Fibroblast of mammary gland (primary cell): ENCODE results near the gene GSG1L.

Experiments used
- DNase-seq: peaks from one replicate; pipeline ENCODE4 v3.0.0-alpha.2; 2010; ENCODE audit warnings: low read depth
- H3K4me3 ChIP-seq: 2 replicates; pipeline ENCODE4 v1.5.1; 2011; ENCODE audit warnings: low read depth, mild to moderate bottlenecking, low read length, moderate library complexity; ENCODE audit not compliant: control insufficient read depth
- TF ChIP-seq, protein P1 (sequence below): conservative IDR thresholded peaks from 2 replicates; pipeline ENCODE4 v1.5.1; 2011; ENCODE audit warnings: low read depth, low read length, inconsistent platforms; ENCODE audit not compliant: control insufficient read depth, insufficient read depth

The GSG1L gene

GRCh38 chr16:27991876-27992275, 71.6 kb downstream of the GSG1L start:
- no peak overlapping the region for H3K4me3 ChIP-seq
- TF ChIP-seq, protein P1, sequence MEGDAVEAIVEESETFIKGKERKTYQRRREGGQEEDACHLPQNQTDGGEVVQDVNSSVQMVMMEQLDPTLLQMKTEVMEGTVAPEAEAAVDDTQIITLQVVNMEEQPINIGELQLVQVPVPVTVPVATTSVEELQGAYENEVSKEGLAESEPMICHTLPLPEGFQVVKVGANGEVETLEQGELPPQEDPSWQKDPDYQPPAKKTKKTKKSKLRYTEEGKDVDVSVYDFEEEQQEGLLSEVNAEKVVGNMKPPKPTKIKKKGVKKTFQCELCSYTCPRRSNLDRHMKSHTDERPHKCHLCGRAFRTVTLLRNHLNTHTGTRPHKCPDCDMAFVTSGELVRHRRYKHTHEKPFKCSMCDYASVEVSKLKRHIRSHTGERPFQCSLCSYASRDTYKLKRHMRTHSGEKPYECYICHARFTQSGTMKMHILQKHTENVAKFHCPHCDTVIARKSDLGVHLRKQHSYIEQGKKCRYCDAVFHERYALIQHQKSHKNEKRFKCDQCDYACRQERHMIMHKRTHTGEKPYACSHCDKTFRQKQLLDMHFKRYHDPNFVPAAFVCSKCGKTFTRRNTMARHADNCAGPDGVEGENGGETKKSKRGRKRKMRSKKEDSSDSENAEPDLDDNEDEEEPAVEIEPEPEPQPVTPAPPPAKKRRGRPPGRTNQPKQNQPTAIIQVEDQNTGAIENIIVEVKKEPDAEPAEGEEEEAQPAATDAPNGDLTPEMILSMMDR = no peak
- DNase-seq = no peak

DNA sequence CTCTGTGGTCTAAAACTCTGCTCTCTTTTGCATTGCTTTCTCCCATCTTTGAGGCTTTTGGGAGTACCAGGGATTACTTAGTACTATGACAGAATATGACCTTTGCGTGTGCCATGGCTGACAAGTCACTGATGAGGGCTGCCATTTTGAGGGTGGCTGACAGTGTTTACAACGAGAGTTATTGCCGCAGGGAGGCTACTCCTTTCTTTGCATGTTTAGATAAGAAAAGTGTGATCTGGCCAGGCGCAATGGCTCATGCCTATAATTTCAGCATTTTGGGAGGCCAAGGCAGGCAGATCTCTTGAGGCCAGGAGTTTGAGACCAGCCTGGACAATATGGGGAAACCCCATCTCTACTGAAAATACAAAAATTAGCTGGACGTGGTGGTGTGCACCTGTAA, 77.5 kb downstream of the GSG1L start:
- TF ChIP-seq, protein P1 = no peak
- DNase-seq = no peak
- no peak overlapping the region for H3K4me3 ChIP-seq

DNA sequence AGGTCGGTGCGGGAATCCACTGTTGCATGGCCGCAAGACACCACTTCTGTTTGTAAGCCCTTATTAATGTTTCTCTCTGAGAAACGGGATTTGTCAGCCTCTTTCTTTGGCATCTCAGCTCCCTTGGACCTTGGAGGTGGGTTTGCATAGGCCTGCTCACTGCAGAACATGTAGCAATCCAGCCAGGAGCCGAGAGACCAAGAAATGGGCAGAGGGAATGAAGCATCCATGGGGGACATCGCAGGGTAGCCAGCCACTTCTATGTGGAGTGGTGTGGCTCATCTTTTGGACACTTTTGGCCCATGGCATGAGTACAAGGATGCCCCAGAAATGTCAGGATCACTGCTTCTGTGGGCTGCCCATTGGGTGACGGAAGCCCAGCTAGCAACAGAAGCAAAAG, 79.4 kb downstream of the GSG1L start:
- no peak for DNase-seq
- TF ChIP-seq, protein P1 = no peak
- no peak overlapping the region for H3K4me3 ChIP-seq

DNA sequence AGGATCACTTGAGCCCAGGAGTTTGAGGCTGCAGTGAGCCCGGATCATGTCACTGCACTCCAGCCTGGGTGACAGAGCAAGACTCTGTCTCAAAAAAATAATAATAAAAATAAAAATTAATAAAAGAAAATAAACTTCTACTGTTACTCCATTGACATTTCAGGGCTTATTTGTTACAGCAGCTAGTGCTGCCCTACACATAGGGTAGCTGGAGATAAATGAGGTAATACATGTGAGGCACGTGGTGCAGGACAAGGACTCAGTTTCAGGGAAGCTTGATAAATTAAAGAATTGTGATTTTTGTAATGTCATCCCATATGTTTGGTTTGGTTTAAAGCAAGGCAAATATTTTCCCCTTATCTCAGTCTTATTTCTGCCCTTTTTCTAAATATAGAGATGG, 80.3 kb downstream of the GSG1L start:
- no peak overlapping the region for H3K4me3 ChIP-seq
- no peak for DNase-seq
- TF ChIP-seq, protein P1 = no peak

- TF ChIP-seq, protein P1 = no peak
- no peak for DNase-seq
- H3K4me3 ChIP-seq = no peak overlapping the region
Observed at GRCh38 chr16:27982184-27982583, 81.3 kb downstream of the GSG1L start.

GRCh38 chr16:27980919-27981700, 82.4 kb downstream of the GSG1L start:
- no peak overlapping the region for H3K4me3 ChIP-seq
- TF ChIP-seq, protein P1 = no peak
- DNase-seq = no peak
